HepG2 (cell line): Measurements from ENCODE around the gene GLRA3. TPM values are rescaled to one million over a fixed set of nuclear protein-coding genes. Genes with fewer than 3 reads are reported as not detected.

Experiments used
- ATAC-seq: fragments of 200-7000 bp; cut with Tn5 transposase; 3 replicates; pipeline ENCODE4 v1.9.1; 2020; ENCODE audit warnings: mild to moderate bottlenecking, moderate library complexity
- BruUV-seq: library from RNA; stranded (reverse); fragments of 400-500 nt; replicated peaks from 2 replicates; lab custom pipeline; 2021; lab: Mats Ljungman, UMichigan
- CTCF ChIA-PET: fragments of 300-600 bp; formaldehyde crosslinking; extraction: SDS; loops from one replicate; lab custom pipeline; 2021; ENCODE audit warnings: low total read pairs, inconsistent platforms, low intra/inter-chr PET ratio; lab: Yijun Ruan, JAX
- POLR2A ChIA-PET: fragments of 350-600 bp; sonication (Branson Sonifier 250); formaldehyde crosslinking; loops from one replicate; lab custom pipeline; 2020; ENCODE audit warnings: antibody characterized with exemption, inconsistent platforms; lab: Yijun Ruan, JAX
- DNase-seq: peaks from one replicate; pipeline ENCODE4 v3.0.0-alpha.2; 2015; ENCODE audit warnings: low spot score
- FAIRE-seq: peaks from 3 replicates; lab custom pipeline; 2011; peaks lifted over from hg19 to GRCh38; lab: Jason Lieb, UNC
- H2AFZ ChIP-seq: one replicate; pipeline ENCODE4 v1.6.1; 2011; ENCODE audit warnings: low read length, inconsistent platforms
- H3K27ac ChIP-seq: fragments of 300-600 bp; 3 replicates; pipeline ENCODE4 v1.8.0; 2011; ENCODE audit warnings: mixed run types, mild to moderate bottlenecking, mixed read lengths, low read length, inconsistent platforms; ENCODE audit not compliant: insufficient read depth; ENCODE audit errors: extremely low read length
- H3K27me3 ChIP-seq, 2 experiments: fragments of 200-600 bp in 1 of 2; 2 replicates in 1 of 2; 3 replicates in 1 of 2; pipeline versions ENCODE4 v1.6.0 to v1.8.0; 2011; ENCODE audit warnings: low read length in 2 of 2, mild to moderate bottlenecking in 2 of 2, moderate library complexity in 2 of 2, inconsistent platforms in 1 of 2; ENCODE audit not compliant: insufficient read depth in 2 of 2, control insufficient read depth in 1 of 2
- H3K36me3 ChIP-seq, 2 experiments: fragments of 200-600 bp in 1 of 2; replicated peaks in 1 of 2; 2 replicates in 1 of 2; 3 replicates in 1 of 2; pipeline versions ENCODE4 v1.5.1 to v1.8.0; 2011; ENCODE audit warnings: low read length in 2 of 2, inconsistent platforms in 1 of 2; ENCODE audit not compliant: insufficient read depth in 2 of 2, control insufficient read depth in 1 of 2
- H3K4me1 ChIP-seq: 2 replicates; pipeline ENCODE4 v1.5.1; 2012; ENCODE audit warnings: low read length, inconsistent platforms; ENCODE audit not compliant: insufficient read depth
- H3K4me2 ChIP-seq: 2 replicates; pipeline ENCODE4 v1.6.0; 2011; ENCODE audit warnings: low read depth, low read length, inconsistent platforms
- H3K4me3 ChIP-seq, 3 experiments: fragments of 200-600 bp in 1 of 3; sonication (generic), shearing (Covaris generic) in 1 of 3; replicated peaks in 1 of 3; 2 replicates each; pipeline ENCODE4 v1.5.1; 2011 to 2016; ENCODE audit warnings: low read length in 3 of 3, inconsistent platforms in 2 of 3, low read depth in 2 of 3, mild to moderate bottlenecking in 2 of 3, control low read depth in 1 of 3, mixed read lengths in 1 of 3; ENCODE audit not compliant: insufficient read depth in 1 of 3
- H3K79me2 ChIP-seq: one replicate; pipeline ENCODE4 v1.6.1; 2011; ENCODE audit warnings: low read length, inconsistent platforms; ENCODE audit not compliant: insufficient read depth
- H3K9ac ChIP-seq: 2 replicates; pipeline ENCODE4 v1.6.0; 2011; ENCODE audit warnings: mild to moderate bottlenecking, low read depth, low read length, inconsistent platforms; ENCODE audit not compliant: insufficient read depth
- H3K9me3 ChIP-seq: 2 replicates; pipeline ENCODE4 v1.5.1; 2012; ENCODE audit warnings: mild to moderate bottlenecking, low read length
- H4K20me1 ChIP-seq: 2 replicates; pipeline ENCODE4 v1.6.0; 2011; ENCODE audit warnings: inconsistent platforms, mild to moderate bottlenecking, low read length, moderate library complexity; ENCODE audit not compliant: insufficient read depth
- ARID3A ChIP-seq: IDR thresholded peaks from 2 replicates; pipeline ENCODE4 v1.6.1; 2012; ENCODE audit warnings: low read depth, low read length, improper control_type of control experiment
- FLYWCH1 ChIP-seq: sonication (generic); formaldehyde crosslinking; IDR thresholded peaks from 2 replicates; pipeline ENCODE4 v1.8.1; 2023; ENCODE audit warnings: mild to moderate bottlenecking, missing genetic modification reagents
- GATAD2A ChIP-seq: IDR thresholded peaks from 2 replicates; pipeline ENCODE4 v1.6.1; 2016
- HNF4G ChIP-seq, 2 experiments: sonication (generic) in 1 of 2; formaldehyde crosslinking in 1 of 2; IDR thresholded peaks; 2 replicates each; pipeline versions ENCODE4 v1.4.0 to v1.6.1; 2011 to 2020; ENCODE audit warnings: borderline replicate concordance in 2 of 2, low read depth in 2 of 2, mild to moderate bottlenecking in 2 of 2, low read length in 1 of 2, missing genetic modification reagents in 1 of 2, moderate library complexity in 1 of 2
- HOXA9 ChIP-seq: sonication (generic); formaldehyde crosslinking; IDR thresholded peaks from 2 replicates; pipeline ENCODE4 v1.8.1; 2022; ENCODE audit warnings: missing genetic modification reagents, mild to moderate bottlenecking, moderate library complexity, borderline replicate concordance
- MATR3 ChIP-seq: sonication (generic); formaldehyde crosslinking; IDR thresholded peaks from 2 replicates; pipeline ENCODE4 v1.4.0; 2020; ENCODE audit warnings: missing genetic modification reagents
- MED1 ChIP-seq: sonication (generic); formaldehyde crosslinking; IDR thresholded peaks from 2 replicates; pipeline ENCODE4 v1.4.0; 2020; ENCODE audit warnings: missing genetic modification reagents
- SP4 ChIP-seq: sonication (generic); formaldehyde crosslinking; IDR thresholded peaks from 2 replicates; pipeline ENCODE4 v1.8.1; 2023; ENCODE audit warnings: mild to moderate bottlenecking, missing genetic modification reagents
- TFDP1 ChIP-seq: IDR thresholded peaks from 2 replicates; pipeline ENCODE4 v1.6.1; 2016; ENCODE audit warnings: missing compliant biosample characterization, missing genetic modification reagents, borderline replicate concordance
- ZNF136 ChIP-seq: sonication (generic); formaldehyde crosslinking; IDR thresholded peaks from 2 replicates; pipeline ENCODE4 v1.8.1; 2022; ENCODE audit warnings: low read depth, mild to moderate bottlenecking, moderate library complexity, missing genetic modification reagents
- ZNF75D ChIP-seq: sonication (generic); formaldehyde crosslinking; IDR thresholded peaks from 2 replicates; pipeline ENCODE4 v1.8.1; 2023; ENCODE audit warnings: missing genetic modification reagents, mild to moderate bottlenecking, borderline replicate concordance
- WGBS: methylation state at CpG from one replicate; pipeline ENCODE4 v1.1.6; 2017; ENCODE audit warnings: low lambda C conversion rate; 5-methylcytosine and 5-hydroxymethylcytosine counted together
- in situ Hi-C: cut with HindIII; loops from 2 replicates; pipeline ENCODE4 v1.10.0; 2017; ENCODE audit warnings: low pct_unique_long_range_greater_than_20kb; ENCODE audit not compliant: extremely low pct_ligation_motif_present
- intact Hi-C: fragments of 100-400 bp; cut with micrococcal nuclease; formaldehyde crosslinking; loops from one replicate; pipeline ENCODE4 v1.10.0; 2022; ENCODE audit not compliant: unreplicated experiment
- polyA plus RNA-seq, 8 experiments: library from polyadenylated mRNA; depleted of rRNA in 3 of 8; stranded (reverse) in 7 of 8; unstranded in 1 of 8; fragments of >200 nt; fragmentation: Illumina TruSeq in 4 of 8; extraction: Trizol in 4 of 8; gene quantifications; 2 replicates each; pipeline versions ENCODE4 v1.2.1 to v1.2.3, GENCODE V29; 2011 to 2016; ENCODE audit warnings: low read depth in 4 of 8, missing spikeins in 1 of 8, mixed read lengths in 1 of 8; ENCODE audit not compliant: insufficient read depth in 1 of 8
- total RNA-seq, 5 experiments: library from RNA; depleted of rRNA; stranded (reverse); fragments of >200 nt; fragmentation: Illumina TruSeq; extraction: Trizol; gene quantifications; 2 replicates each; pipeline ENCODE4 v1.2.3, GENCODE V29; 2016; ENCODE audit warnings: low read depth in 1 of 5

The GLRA3 gene
- total and polyA plus RNA-seq, 2 of the 13 experiments (the other 11 are each of a cell fraction or from before 2014, with no cell fraction given), result not detected

GRCh38 chr4:174717828-174718227 is 111.2 kb downstream of the GLRA3 start:
- no peak overlapping the region for H3K27ac ChIP-seq
- H3K4me3 ChIP-seq, result no peak overlapping the region
- FAIRE-seq, result no peak
- no peak overlapping the region for H2AFZ ChIP-seq
- CTCF ChIA-PET, result no interaction called here
- no peak for DNase-seq
- BruUV-seq, result no TSS peak
- POLR2A ChIA-PET, result no interaction called here
- H3K79me2 ChIP-seq, result no peaks in the 10 kb centered on the region
- H4K20me1 ChIP-seq, result no peaks in the 10 kb centered on the region
- intact Hi-C loops (no loop called here), in situ Hi-C loops (loop anchor here (5.0 kb wide), 1 partner anchor 356 kb away; no protein-coding TSS in a partner anchor)
- no peaks in the 10 kb centered on the region for H3K36me3 ChIP-seq
- 2% methylated on average over 3 of the region's 3 CpGs for WGBS
- H3K27me3 ChIP-seq, result no peaks in the 10 kb centered on the region
- no peak for ATAC-seq
- TF ChIP-seq MED1 (CRISPR knock-in tag), result no peak
- TF ChIP-seq ZNF136, result no peak
- no peak for TF ChIP-seq ZNF75D (CRISPR knock-in tag)
- no peak for TF ChIP-seq HNF4G (IDR thresholded peaks at IDR 0.05; ENCODE audit: borderline replicate concordance, low read depth, low read length)
- no peak for TF ChIP-seq HNF4G (CRISPR knock-in tag; IDR thresholded peaks at IDR 0.05; ENCODE audit: borderline replicate concordance, low read depth)
- no peak for TF ChIP-seq HOXA9 (CRISPR knock-in tag)
- TF ChIP-seq TFDP1 (CRISPR knock-in tag), result no peak
- TF ChIP-seq ARID3A, result no peak
- no peak for TF ChIP-seq GATAD2A (CRISPR knock-in tag)
- no peak for TF ChIP-seq SP4
- TF ChIP-seq FLYWCH1 (CRISPR knock-in tag), result no peak
- TF ChIP-seq MATR3, result no peak
- H3K9me3 ChIP-seq, result no peaks in the 10 kb centered on the region
- H3K4me2 ChIP-seq, result no peak overlapping the region
- no peak overlapping the region for H3K9ac ChIP-seq
- no peaks in the 10 kb centered on the region for H3K4me1 ChIP-seq
